SU-DHL-6 (cell line): Measurements from ENCODE around the gene PPP1R3A.

Experiments used
- H2AFZ ChIP-seq: fragments of 200-600 bp; sonication (generic); 2 replicates; pipeline ENCODE4 v1.6.1; 2014; ENCODE audit warnings: low read depth, mild to moderate bottlenecking, moderate library complexity, mixed read lengths, antibody characterized with exemption, low read length; ENCODE audit not compliant: severe bottlenecking
- H3F3A ChIP-seq: fragments of 200-600 bp; shearing (Covaris generic); 2 replicates; pipeline ENCODE4 v1.6.0; 2016; ENCODE audit warnings: antibody characterized with exemption, mild to moderate bottlenecking; ENCODE audit not compliant: insufficient read depth
- H3K27ac ChIP-seq: fragments of 200-600 bp; sonication (generic); 2 replicates; pipeline ENCODE4 v1.5.1; 2016; ENCODE audit warnings: low read depth, mild to moderate bottlenecking, low read length, moderate library complexity, mixed read lengths
- H3K27me3 ChIP-seq: fragments of 200-600 bp; sonication (generic), shearing (Covaris generic); 2 replicates; pipeline ENCODE4 v1.6.0; 2014; ENCODE audit warnings: mild to moderate bottlenecking, low read length
- H3K36me3 ChIP-seq: fragments of 200-600 bp; sonication (generic); 2 replicates; pipeline ENCODE4 v1.6.1; 2014; ENCODE audit warnings: mild to moderate bottlenecking, low read length, mixed read lengths
- H3K4me2 ChIP-seq: fragments of 300-600, 200-600 bp; shearing (Covaris generic), sonication (generic); 2 replicates; pipeline ENCODE4 v1.6.0; 2014; ENCODE audit warnings: low read length, low read depth, mild to moderate bottlenecking; ENCODE audit not compliant: poor library complexity, severe bottlenecking
- H3K4me3 ChIP-seq: fragments of 200-600 bp; sonication (generic); 2 replicates; pipeline ENCODE4 v1.5.1; 2014; ENCODE audit warnings: antibody characterized with exemption, low read length, mild to moderate bottlenecking, mixed read lengths; ENCODE audit not compliant: insufficient read depth, poor library complexity, severe bottlenecking
- H3K79me2 ChIP-seq: fragments of 200-600 bp; sonication (generic); 2 replicates; pipeline ENCODE4 v1.6.1; 2014; ENCODE audit warnings: mild to moderate bottlenecking, low read length, moderate library complexity; ENCODE audit not compliant: insufficient read depth
- H3K9ac ChIP-seq: fragments of 200-600 bp; sonication (generic); 2 replicates; pipeline ENCODE4 v1.7.0; 2014; ENCODE audit warnings: mild to moderate bottlenecking, low read length
- H3K9me2 ChIP-seq: fragments of 200-600 bp; sonication (generic); replicated peaks from 2 replicates; pipeline ENCODE4 v1.6.1; 2014; ENCODE audit warnings: low read length; ENCODE audit not compliant: insufficient read depth
- H3K9me3 ChIP-seq: fragments of 200-600 bp; sonication (generic); 2 replicates; pipeline ENCODE4 v1.6.1; 2014; ENCODE audit warnings: low read length, mixed read lengths; ENCODE audit not compliant: insufficient read depth
- H4K20me1 ChIP-seq: fragments of 200-600 bp; sonication (generic); 2 replicates; pipeline ENCODE4 v1.6.1; 2014; ENCODE audit warnings: low read depth, mild to moderate bottlenecking, antibody characterized with exemption, low read length, moderate library complexity, mixed read lengths
- EZH2phosphoT487 ChIP-seq: fragments of 200-600 bp; sonication (generic), shearing (Covaris generic); conservative IDR thresholded peaks from 2 replicates; pipeline ENCODE4 v1.6.1; 2018; ENCODE audit warnings: mild to moderate bottlenecking, antibody characterized with exemption, low read length, moderate library complexity, mixed read lengths
- TF ChIP-seq, protein P1 (sequence below): fragments of 200-600 bp; sonication (generic); IDR thresholded peaks from one replicate; pipeline ENCODE4 v1.5.1; 2017; ENCODE audit warnings: antibody characterized with exemption, mild to moderate bottlenecking, low read length, moderate library complexity; ENCODE audit not compliant: insufficient read depth, poor library complexity, severe bottlenecking

PPP1R3A gene

GRCh38 chr7:113955157-113955556, 36.3 kb upstream of the PPP1R3A start:
- Histone ChIP-seq H4K20me1 (no peaks in the 10 kb centered on the region), H3K4me2 (no peak overlapping the region), H3F3A (no peaks in the 10 kb centered on the region), H3K27me3 (no peaks in the 10 kb centered on the region), H3K27ac (no peak overlapping the region), H3K9ac (no peak overlapping the region), H3K4me3 (no peak overlapping the region), H3K9me2 (no peaks in the 10 kb centered on the region), H3K9me3 (no peaks in the 10 kb centered on the region), H2AFZ (no peak overlapping the region), H3K36me3 (no peaks in the 10 kb centered on the region), H3K79me2 (no peaks in the 10 kb centered on the region)
- TF ChIP-seq, protein P1, sequence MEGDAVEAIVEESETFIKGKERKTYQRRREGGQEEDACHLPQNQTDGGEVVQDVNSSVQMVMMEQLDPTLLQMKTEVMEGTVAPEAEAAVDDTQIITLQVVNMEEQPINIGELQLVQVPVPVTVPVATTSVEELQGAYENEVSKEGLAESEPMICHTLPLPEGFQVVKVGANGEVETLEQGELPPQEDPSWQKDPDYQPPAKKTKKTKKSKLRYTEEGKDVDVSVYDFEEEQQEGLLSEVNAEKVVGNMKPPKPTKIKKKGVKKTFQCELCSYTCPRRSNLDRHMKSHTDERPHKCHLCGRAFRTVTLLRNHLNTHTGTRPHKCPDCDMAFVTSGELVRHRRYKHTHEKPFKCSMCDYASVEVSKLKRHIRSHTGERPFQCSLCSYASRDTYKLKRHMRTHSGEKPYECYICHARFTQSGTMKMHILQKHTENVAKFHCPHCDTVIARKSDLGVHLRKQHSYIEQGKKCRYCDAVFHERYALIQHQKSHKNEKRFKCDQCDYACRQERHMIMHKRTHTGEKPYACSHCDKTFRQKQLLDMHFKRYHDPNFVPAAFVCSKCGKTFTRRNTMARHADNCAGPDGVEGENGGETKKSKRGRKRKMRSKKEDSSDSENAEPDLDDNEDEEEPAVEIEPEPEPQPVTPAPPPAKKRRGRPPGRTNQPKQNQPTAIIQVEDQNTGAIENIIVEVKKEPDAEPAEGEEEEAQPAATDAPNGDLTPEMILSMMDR, result no peak
- TF ChIP-seq EZH2phosphoT487, result no peak

DNA sequence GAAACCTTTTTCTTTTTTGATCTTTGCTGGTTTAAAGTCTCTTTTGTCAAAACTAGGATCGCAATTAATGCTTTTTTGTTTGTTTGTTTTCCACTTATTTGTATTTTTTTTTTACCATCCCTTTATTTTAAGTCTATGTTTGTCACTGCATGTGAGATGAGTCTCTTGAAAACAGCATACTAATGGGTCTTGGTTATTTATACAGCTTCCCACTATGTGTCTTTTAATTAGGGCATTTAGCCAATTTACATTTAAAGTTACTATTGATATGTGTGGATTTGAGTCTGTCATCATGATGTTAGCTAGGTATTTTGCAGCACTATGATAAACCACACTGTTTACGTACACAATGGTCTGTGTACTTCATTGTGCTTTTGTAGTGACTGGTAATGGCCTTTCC, 34.7 kb upstream of the PPP1R3A start:
- no peak for TF ChIP-seq EZH2phosphoT487
- TF ChIP-seq, protein P1, result no peak
- Histone ChIP-seq H3K9me2 (no peaks in the 10 kb centered on the region), H3K27me3 (no peaks in the 10 kb centered on the region), H4K20me1 (no peaks in the 10 kb centered on the region), H3K27ac (no peak overlapping the region), H3K79me2 (no peaks in the 10 kb centered on the region), H2AFZ (no peak overlapping the region), H3K36me3 (no peaks in the 10 kb centered on the region), H3K9ac (no peak overlapping the region), H3F3A (no peaks in the 10 kb centered on the region), H3K4me2 (no peak overlapping the region), H3K4me3 (no peak overlapping the region), H3K9me3 (no peaks in the 10 kb centered on the region)

DNA sequence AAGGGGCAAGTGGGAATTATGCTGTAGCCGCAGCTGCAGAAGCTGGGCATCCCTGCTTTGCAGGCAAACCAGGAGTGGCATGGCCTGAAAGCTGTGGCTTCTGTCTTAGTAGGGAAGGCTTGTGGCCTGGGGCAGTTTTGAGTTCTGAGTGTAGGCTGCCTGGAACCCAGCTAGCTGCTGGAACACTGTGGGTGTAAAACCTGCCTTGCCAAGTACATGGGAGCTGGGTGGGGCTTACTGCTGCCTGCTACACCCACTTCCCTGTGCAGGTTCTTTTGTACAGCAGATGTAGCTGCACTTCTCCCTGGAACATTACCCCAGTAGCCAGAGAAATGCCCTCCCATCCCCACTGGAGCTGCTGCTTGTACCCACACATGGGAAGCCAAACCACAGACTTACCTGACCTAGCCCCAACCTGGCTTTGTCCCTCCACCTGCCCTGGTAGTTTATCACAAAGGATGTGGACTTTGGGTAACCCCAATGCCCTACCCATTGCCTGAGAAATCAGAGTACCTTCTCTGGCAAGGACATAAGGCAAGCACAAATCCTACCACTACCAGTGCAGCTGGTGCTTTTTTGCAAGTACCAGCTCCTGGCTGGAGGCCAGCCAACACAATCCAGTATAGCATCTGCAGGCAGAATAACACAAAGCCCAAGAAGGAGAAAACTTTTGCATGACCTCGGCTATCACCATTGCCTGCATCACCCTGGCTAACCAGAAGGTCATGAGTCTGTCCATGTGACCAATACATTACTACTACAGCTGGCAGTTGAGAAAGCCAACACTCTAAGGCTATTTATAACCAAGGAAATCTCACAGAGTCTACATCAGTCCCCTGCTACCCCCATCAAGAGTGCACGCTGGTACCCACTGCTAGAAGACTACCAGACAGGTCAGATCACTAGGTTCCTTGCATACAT, 26.5 kb upstream of the PPP1R3A start:
- Histone ChIP-seq H3K9ac (no peak overlapping the region), H3F3A (no peaks in the 10 kb centered on the region), H3K9me3 (no peaks in the 10 kb centered on the region), H4K20me1 (no peaks in the 10 kb centered on the region), H3K9me2 (0 out of 2 replicates have a peak, but pooled peaks cover under 1% of the 10 kb centered on the region), H3K79me2 (no peaks in the 10 kb centered on the region), H3K27me3 (no peaks in the 10 kb centered on the region), H3K4me3 (no peak overlapping the region), H3K36me3 (no peaks in the 10 kb centered on the region), H2AFZ (no peak overlapping the region), H3K4me2 (no peak overlapping the region), H3K27ac (no peak overlapping the region)
- TF ChIP-seq EZH2phosphoT487, result no peak
- TF ChIP-seq, protein P1, result no peak
